ENCODE measurements around the gene LMX1B.

DNA sequence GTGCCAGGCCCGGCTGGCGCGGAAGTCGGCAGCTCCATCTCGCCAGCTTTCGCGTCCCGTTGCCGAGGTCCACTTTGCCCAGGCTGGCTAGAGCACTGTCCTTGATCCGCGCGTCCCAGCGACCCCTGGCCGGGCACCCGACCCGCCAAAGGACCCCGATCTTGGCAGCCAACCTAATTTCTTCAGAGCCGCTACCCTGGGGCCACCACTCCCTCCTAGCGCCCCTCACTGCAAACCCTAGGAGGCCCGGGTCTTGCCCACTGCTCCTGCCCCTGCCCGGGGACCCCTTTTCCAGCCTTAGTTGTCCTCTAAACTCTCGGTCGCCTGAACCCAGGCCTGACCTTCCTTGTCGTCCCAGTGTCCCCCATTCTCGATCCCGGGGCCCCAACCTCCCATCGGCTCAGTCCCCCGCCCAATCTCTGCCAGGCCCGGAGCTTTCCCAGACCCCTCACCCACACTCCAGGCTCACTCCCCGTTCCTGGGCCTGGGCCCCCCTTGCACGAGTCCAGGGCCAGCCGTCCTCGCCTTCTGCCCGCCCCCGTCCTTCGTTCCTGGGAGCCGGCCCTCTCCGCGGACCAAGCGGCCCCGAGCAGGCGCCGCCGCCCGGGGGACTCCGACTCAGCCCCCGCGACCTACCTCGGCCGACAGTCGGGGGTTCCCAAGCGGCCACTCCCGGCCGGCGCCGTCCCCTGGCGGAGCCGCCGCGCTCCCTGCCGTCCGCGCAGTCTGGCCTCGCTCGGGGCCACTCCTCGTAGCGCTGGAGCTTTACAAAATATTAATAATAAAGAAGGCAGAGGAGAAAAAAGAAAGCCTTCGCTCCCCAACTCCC, 701 bp upstream of the LMX1B start:
- TF ChIP-seq, protein P1, sequence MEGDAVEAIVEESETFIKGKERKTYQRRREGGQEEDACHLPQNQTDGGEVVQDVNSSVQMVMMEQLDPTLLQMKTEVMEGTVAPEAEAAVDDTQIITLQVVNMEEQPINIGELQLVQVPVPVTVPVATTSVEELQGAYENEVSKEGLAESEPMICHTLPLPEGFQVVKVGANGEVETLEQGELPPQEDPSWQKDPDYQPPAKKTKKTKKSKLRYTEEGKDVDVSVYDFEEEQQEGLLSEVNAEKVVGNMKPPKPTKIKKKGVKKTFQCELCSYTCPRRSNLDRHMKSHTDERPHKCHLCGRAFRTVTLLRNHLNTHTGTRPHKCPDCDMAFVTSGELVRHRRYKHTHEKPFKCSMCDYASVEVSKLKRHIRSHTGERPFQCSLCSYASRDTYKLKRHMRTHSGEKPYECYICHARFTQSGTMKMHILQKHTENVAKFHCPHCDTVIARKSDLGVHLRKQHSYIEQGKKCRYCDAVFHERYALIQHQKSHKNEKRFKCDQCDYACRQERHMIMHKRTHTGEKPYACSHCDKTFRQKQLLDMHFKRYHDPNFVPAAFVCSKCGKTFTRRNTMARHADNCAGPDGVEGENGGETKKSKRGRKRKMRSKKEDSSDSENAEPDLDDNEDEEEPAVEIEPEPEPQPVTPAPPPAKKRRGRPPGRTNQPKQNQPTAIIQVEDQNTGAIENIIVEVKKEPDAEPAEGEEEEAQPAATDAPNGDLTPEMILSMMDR (IDR thresholded peaks at IDR 0.05; ENCODE audit: insufficient read depth, low read length, poor library complexity, severe bottlenecking): no peak
- TF ChIP-seq EZH2phosphoT487 (conservative IDR thresholded peaks at IDR 0.05; ENCODE audit: low read length): no peak

Measured in SU-DHL-6 (cell line).